Measurements from ENCODE around the gene GSG1L2. TPM values are rescaled to one million over a fixed set of nuclear protein-coding genes. Genes with fewer than 3 reads are reported as not detected.

GSG1L2 gene
- total and polyA plus RNA-seq, 2 of the 4 experiments (the other 2 are of a cell fraction): not detected

GRCh38 chr17:9816472-9816871, 5.4 kb downstream of the GSG1L2 start:
- no peak overlapping the region for H4K8ac ChIP-seq (ENCODE audit: low read depth in 2 of 2, low read length in 2 of 2)
- H3K4ac ChIP-seq (ENCODE audit: low read depth, low read length): no peak overlapping the region
- no peak overlapping the region for H2AK9ac ChIP-seq (replicated peaks; ENCODE audit: low read depth, low read length, poor library complexity)
- in situ Hi-C loops (cut with MboI; ENCODE audit: low sequenced_read_pairs) (no loop called here), dilution Hi-C loops (cut with HindIII; ENCODE audit: low sequenced_read_pairs, unreplicated experiment) (no loop called here), intact Hi-C loops (cut with micrococcal nuclease) (no loop called here)
- DNase-seq (no peak), ATAC-seq (ENCODE audit: low read depth) (no peak)
- CTCF ChIA-PET: interaction anchor here (0.6 kb wide), 1 partner anchor 517 kb away, joined by 3 read pairs; no protein-coding TSS in a partner anchor
- H2BK5ac ChIP-seq (ENCODE audit: low read depth, low read length, poor library complexity, severe bottlenecking): peak overlapping the region; percentile 44
- H3K18ac ChIP-seq (ENCODE audit: low read depth, low read length): no peak overlapping the region
- H2AK5ac ChIP-seq (ENCODE audit: low read depth, low read length): no peak overlapping the region
- no peaks in the 10 kb centered on the region for H3K36me3 ChIP-seq (ENCODE audit: control insufficient read depth, insufficient read depth, low read length)
- no peaks in the 10 kb centered on the region for H3K9me1 ChIP-seq (ENCODE audit: insufficient read depth, low read length)
- no peak overlapping the region for H3K9ac ChIP-seq (ENCODE audit: low read depth, low read length)
- no peaks in the 10 kb centered on the region for H3K4me1 ChIP-seq (ENCODE audit: control insufficient read depth, insufficient read depth, low read length)
- H2BK120ac ChIP-seq (ENCODE audit: low read depth, low read length): no peak overlapping the region
- no peak for TF ChIP-seq ELK1 (IDR thresholded peaks at IDR 0.05; ENCODE audit: borderline replicate concordance, low read depth, low read length)
- TF ChIP-seq RAD21 (IDR thresholded peaks at IDR 0.05; ENCODE audit: low read length): no peak
- no peak for TF ChIP-seq SMC3 (IDR thresholded peaks at IDR 0.05; ENCODE audit: low read depth, low read length)
- no peak for TF ChIP-seq POLR2A (IDR thresholded peaks at IDR 0.05; ENCODE audit: low read depth, low read length)
- no peak for TF ChIP-seq RCOR1 (IDR thresholded peaks at IDR 0.05; ENCODE audit: insufficient replicate concordance, low read length)
- TF ChIP-seq MXI1 (IDR thresholded peaks at IDR 0.05; ENCODE audit: borderline replicate concordance, low read depth, low read length): no peak
- TF ChIP-seq MAFK (IDR thresholded peaks at IDR 0.05; ENCODE audit: low read depth, low read length): no peak
- no peak for TF ChIP-seq CHD1 (IDR thresholded peaks at IDR 0.05; ENCODE audit: low read depth, low read length)
- TF ChIP-seq NFE2L2 (IDR thresholded peaks at IDR 0.05; ENCODE audit: low read depth, low read length): no peak
- no peak for TF ChIP-seq FOS (IDR thresholded peaks at IDR 0.05; ENCODE audit: low read depth, low read length)
- TF ChIP-seq MAZ (IDR thresholded peaks at IDR 0.05; ENCODE audit: borderline replicate concordance, low read depth, low read length): no peak
- TF ChIP-seq BHLHE40 (IDR thresholded peaks at IDR 0.05; ENCODE audit: low read depth, low read length): no peak
- no peak for TF ChIP-seq RFX5 (IDR thresholded peaks at IDR 0.05; ENCODE audit: low read depth, low read length)
- TF ChIP-seq CEBPB (IDR thresholded peaks at IDR 0.05; ENCODE audit: low read depth, low read length): no peak
- no peak for TF ChIP-seq USF2 (IDR thresholded peaks at IDR 0.05; ENCODE audit: low read depth, low read length)
- TF ChIP-seq CTCF (conservative IDR thresholded peaks at IDR 0.05; ENCODE audit: low read depth, low read length): no peak
- H3K27me3 ChIP-seq (ENCODE audit: control insufficient read depth, insufficient read depth, low read length): no peaks in the 10 kb centered on the region
- H4K91ac ChIP-seq (ENCODE audit: insufficient read depth, low read depth, low read length): no peak overlapping the region
- BruUV-seq (replicated peaks): no TSS peak
- peaks cover 3% of the 10 kb centered on the region; the same call in 1 of the 2 replicates for H3K9me3 ChIP-seq (ENCODE audit: control insufficient read depth, insufficient read depth, low read length)
- H3K4me2 ChIP-seq (ENCODE audit: low read depth, low read length): no peak overlapping the region
- POLR2A ChIA-PET (ENCODE audit: unreplicated experiment): no interaction called here
- no peak overlapping the region for H2BK15ac ChIP-seq (ENCODE audit: low read depth, low read length)
- no peak overlapping the region for H3K27ac ChIP-seq (ENCODE audit: insufficient read depth, low read length)
- no peak overlapping the region for H2AFZ ChIP-seq (replicated peaks; ENCODE audit: low read length, poor library complexity)
- no peak overlapping the region for H3K56ac ChIP-seq (ENCODE audit: extremely low read depth, insufficient read depth, low read length)
- no peak overlapping the region for H4K5ac ChIP-seq (ENCODE audit: low read depth, low read length)
- no peak overlapping the region for H3K23ac ChIP-seq (ENCODE audit: low read depth, low read length)
- no peak overlapping the region for H3K4me3 ChIP-seq (ENCODE audit: insufficient read depth, low read depth, low read length)
- no peaks in the 10 kb centered on the region for H4K20me1 ChIP-seq (ENCODE audit: insufficient read depth, low read length)
- no peak overlapping the region for H2BK20ac ChIP-seq (ENCODE audit: low read depth, low read length)
- no peak overlapping the region for H3K14ac ChIP-seq (replicated peaks; ENCODE audit: low read depth, low read length)
- H3K79me1 ChIP-seq (ENCODE audit: low read depth in 1 of 2, low read length in 2 of 2): no peaks in the 10 kb centered on the region
- 54% methylated on average over 6 of the region's 10 CpGs; no CpG with 5 or more reads in 1 of the 2 experiments for WGBS, 2 experiments (ENCODE audit: extremely low coverage in 2 of 2, insufficient read length in 1 of 2)

Measured in IMR-90 (cell line).